Loucy (cell line): Measurements from ENCODE around the gene LCE2D.

Experiments used
- CTCF ChIP-seq: fragments of 200-600 bp; sonication (generic); conservative IDR thresholded peaks from 2 replicates; pipeline ENCODE4 v1.5.1; 2014; ENCODE audit warnings: mild to moderate bottlenecking, antibody characterized with exemption, low read length
- EZH2phosphoT487 ChIP-seq: fragments of 200-600 bp; IDR thresholded peaks from 2 replicates; pipeline ENCODE4 v1.6.1; 2018; ENCODE audit warnings: antibody characterized with exemption, mild to moderate bottlenecking, moderate library complexity, borderline replicate concordance

- TF ChIP-seq CTCF = no peak
- no peak for TF ChIP-seq EZH2phosphoT487
Observed at GRCh38 chr1:152658649-152659048, 4.5 kb upstream of the LCE2D start.
